ENCODE measurements around the gene CLTA. TPM values are rescaled to one million over a fixed set of nuclear protein-coding genes. Genes with fewer than 3 reads are reported as not detected.
A peak's percentile ranks its signal among the peaks of the same experiment; 100 is the strongest.
"Not testable (repeated sequence)": the region's sequence is repeated elsewhere in the genome, so short reads cannot be mapped to it uniquely, and the experiment has no call there.

CLTA gene
- total RNA-seq, 4 donors from 2014 or later = 163 to 308 (median 217) TPM

GRCh38 chr9:36156116-36156515 is 34.6 kb upstream of the CLTA start:
- H3K4me3 ChIP-seq = no peak overlapping the region
- H3K27me3 ChIP-seq = no peaks in the 10 kb centered on the region
- in situ Hi-C loops (cut with MboI; ENCODE audit: low pct_ligation_motif_present in 1 of 4, low pct_unique_long_range_greater_than_20kb in 1 of 4, low sequenced_read_pairs in 3 of 4) (loop anchor here in 1 of 4 donors (25.0 kb wide), 1 partner anchor 119 kb away; the partner anchor contains the start of gene RECK), intact Hi-C loops (cut with DNase I; ENCODE audit: low total_unique reads) (no loop called here)
- TF ChIP-seq CTCF (IDR thresholded peaks at IDR 0.05) (no peak), POLR2AphosphoS5 (IDR thresholded peaks at IDR 0.05) (no peak), POLR2A (IDR thresholded peaks at IDR 0.05) (no peak), EP300 (IDR thresholded peaks at IDR 0.05; ENCODE audit: low read depth) (no peak)
- DNase-seq = no peak
- peaks cover 8 to 37% (median 26%) of the 10 kb centered on the region in 4 donors for H3K4me1 ChIP-seq
- H3K36me3 ChIP-seq = peaks cover 0 to 16% (median 5%) of the 10 kb centered on the region in 4 donors
- peak overlapping the region in 3 of 4 donors; percentile 86 to 87 (median 86) for H3K27ac ChIP-seq
- no peaks in the 10 kb centered on the region for H3K9me3 ChIP-seq
- WGBS, 2 donors (ENCODE audit: low coverage in 1 of 2) = 92 to 97% methylated on average over 5 to 6 of the region's 6 CpGs

- Histone ChIP-seq H3K9me3 (no peaks in the 10 kb centered on the region), H3K27me3 (no peaks in the 10 kb centered on the region), H3K36me3 (peaks cover 0 to 16% (median 5%) of the 10 kb centered on the region in 4 donors), H3K27ac (peak overlapping the region; percentile 41 to 75 (median 70)), H3K4me3 (no peak overlapping the region), H3K4me1 (peaks cover 8 to 28% (median 20%) of the 10 kb centered on the region in 4 donors)
- in situ Hi-C loops (cut with MboI; ENCODE audit: low pct_ligation_motif_present in 1 of 4, low pct_unique_long_range_greater_than_20kb in 1 of 4, low sequenced_read_pairs in 3 of 4) = loop anchor here in 1 of 4 donors (25.0 kb wide), 1 partner anchor 121 kb away; the partner anchor contains the start of gene RECK
- DNase-seq = no peak
- intact Hi-C loops (cut with DNase I; ENCODE audit: low total_unique reads) = no loop called here
- TF ChIP-seq EP300 (IDR thresholded peaks at IDR 0.05; ENCODE audit: low read depth) (no peak), CTCF (IDR thresholded peaks at IDR 0.05) (no peak), POLR2AphosphoS5 (IDR thresholded peaks at IDR 0.05) (no peak), POLR2A (IDR thresholded peaks at IDR 0.05) (no peak)
- WGBS, 2 donors (ENCODE audit: low coverage in 1 of 2) = 71 to 73% methylated on average over 2 of the region's 2 CpGs
These were observed 32.6 kb upstream of the CLTA start for GRCh38 chr9:36158122-36158521.

- 40 to 77% methylated on average over 3 to 7 of the region's 7 CpGs for WGBS, 2 donors (ENCODE audit: low coverage in 1 of 2)
- Histone ChIP-seq H3K36me3 (peaks cover 0 to 16% (median 5%) of the 10 kb centered on the region in 4 donors), H3K4me3 (no peak overlapping the region), H3K27me3 (no peaks in the 10 kb centered on the region), H3K4me1 (peaks cover 16 to 29% (median 23%) of the 10 kb centered on the region in 4 donors), H3K27ac (peak overlapping the region; percentile 41 to 75 (median 70)), H3K9me3 (no peaks in the 10 kb centered on the region)
- DNase-seq = no peak
- intact Hi-C loops (cut with DNase I; ENCODE audit: low total_unique reads) (no loop called here), in situ Hi-C loops (cut with MboI; ENCODE audit: low pct_ligation_motif_present in 1 of 4, low pct_unique_long_range_greater_than_20kb in 1 of 4, low sequenced_read_pairs in 3 of 4) (loop anchor here in 1 of 4 donors (25.0 kb wide), 1 partner anchor 122 kb away; the partner anchor contains the start of gene RECK)
- TF ChIP-seq POLR2AphosphoS5 (IDR thresholded peaks at IDR 0.05) (no peak), POLR2A (IDR thresholded peaks at IDR 0.05) (no peak), CTCF (IDR thresholded peaks at IDR 0.05) (no peak), EP300 (IDR thresholded peaks at IDR 0.05; ENCODE audit: low read depth) (no peak)
These were observed 31.8 kb upstream of the CLTA start for GRCh38 chr9:36158917-36159316.

GRCh38 chr9:36159509-36159908 is 31.2 kb upstream of the CLTA start:
- intact Hi-C loops (cut with DNase I; ENCODE audit: low total_unique reads); DNase-seq; H3K4me3 ChIP-seq; H3K27me3 ChIP-seq; H3K9me3 ChIP-seq: not testable (repeated sequence)
- in situ Hi-C loops (cut with MboI; ENCODE audit: low pct_ligation_motif_present in 1 of 4, low pct_unique_long_range_greater_than_20kb in 1 of 4, low sequenced_read_pairs in 3 of 4) = loop anchor here in 1 of 4 donors (25.0 kb wide), 1 partner anchor 122 kb away; the partner anchor contains the start of gene RECK
- 92 to 100% methylated on average over 1 to 4 of the region's 4 CpGs for WGBS, 2 donors (ENCODE audit: low coverage in 1 of 2)
- Histone ChIP-seq H3K27ac (peak overlapping the region; percentile 41 to 75 (median 70)), H3K36me3 (peaks cover 0 to 16% (median 5%) of the 10 kb centered on the region in 4 donors), H3K4me1 (peaks cover 12 to 27% (median 18%) of the 10 kb centered on the region in 4 donors)

GRCh38 chr9:36160126-36160525 is 30.6 kb upstream of the CLTA start:
- H3K4me3 ChIP-seq; intact Hi-C loops (cut with DNase I; ENCODE audit: low total_unique reads); H3K27me3 ChIP-seq; H3K9me3 ChIP-seq; DNase-seq: not testable (repeated sequence)
- H3K4me1 ChIP-seq = peaks cover 8 to 23% (median 15%) of the 10 kb centered on the region in 4 donors
- peaks cover 0 to 16% (median 5%) of the 10 kb centered on the region in 4 donors for H3K36me3 ChIP-seq
- WGBS, 2 donors (ENCODE audit: low coverage in 1 of 2) = 81 to 88% methylated on average over 9 to 11 of the region's 11 CpGs
- in situ Hi-C loops (cut with MboI; ENCODE audit: low pct_ligation_motif_present in 1 of 4, low pct_unique_long_range_greater_than_20kb in 1 of 4, low sequenced_read_pairs in 3 of 4) = loop anchor here in 2 of 4 donors (10.0 to 25.0 kb wide), 2 partner anchors 55 to 123 kb away; partner anchors contain the start of gene RECK (in 1 of the 2)
- H3K27ac ChIP-seq = peak overlapping the region in 2 of 4 donors; percentile 80 to 82

Data from transverse colon (tissue), 4 donors.